ENCODE measurements around the gene FOXD3.

The FOXD3 gene

GRCh38 chr1:63322114-63322943, at the start of gene FOXD3:
Gene FOXD3, plus strand, starts transcription at chr1:63322567. Its CDS starts 492 bp downstream, at chr1:63323059.
- DNase-seq (ENCODE audit: low read depth), result no peak

- no peak for DNase-seq (ENCODE audit: low read depth)
Observed at GRCh38 chr1:63272811-63273210, 49.6 kb upstream of the FOXD3 start.

GRCh38 chr1:63274371-63274770, 48.0 kb upstream of the FOXD3 start:
- no peak for DNase-seq (ENCODE audit: low read depth)

- no peak for DNase-seq (ENCODE audit: low read depth)
Observed at GRCh38 chr1:63274979-63275378, 47.4 kb upstream of the FOXD3 start.

- DNase-seq (ENCODE audit: low read depth), result no peak
Observed at GRCh38 chr1:63276624-63277023, 45.7 kb upstream of the FOXD3 start.

- no peak for DNase-seq (ENCODE audit: low read depth)
Observed at GRCh38 chr1:63277195-63278192, 44.9 kb upstream of the FOXD3 start.

GRCh38 chr1:63281753-63282152, 40.6 kb upstream of the FOXD3 start:
- no peak for DNase-seq (ENCODE audit: low read depth)

GRCh38 chr1:63289135-63289534, 33.2 kb upstream of the FOXD3 start:
- no peak for DNase-seq (ENCODE audit: low read depth)

GRCh38 chr1:63294803-63295594, 27.4 kb upstream of the FOXD3 start:
- DNase-seq (ENCODE audit: low read depth), result no peak

GRCh38 chr1:63304410-63304809, 18.0 kb upstream of the FOXD3 start:
- DNase-seq (ENCODE audit: low read depth), result no peak

GRCh38 chr1:63305043-63305442, 17.3 kb upstream of the FOXD3 start:
- no peak for DNase-seq (ENCODE audit: low read depth)

- no peak for DNase-seq (ENCODE audit: low read depth)
Observed at GRCh38 chr1:63307196-63307794, 15.1 kb upstream of the FOXD3 start.

GRCh38 chr1:63316598-63316983, 5.8 kb upstream of the FOXD3 start:
- DNase-seq (ENCODE audit: low read depth), result no peak

GRCh38 chr1:63316984-63317816, 5.2 kb upstream of the FOXD3 start:
- no peak for DNase-seq (ENCODE audit: low read depth)

- DNase-seq (ENCODE audit: low read depth), result no peak
Observed at GRCh38 chr1:63317817-63318152, 4.6 kb upstream of the FOXD3 start.

GRCh38 chr1:63318201-63318979, 4.0 kb upstream of the FOXD3 start:
- DNase-seq (ENCODE audit: low read depth), result no peak

- no peak for DNase-seq (ENCODE audit: low read depth)
Observed at GRCh38 chr1:63319046-63320021, 3.0 kb upstream of the FOXD3 start.

- no peak for DNase-seq (ENCODE audit: low read depth)
Observed at GRCh38 chr1:63320022-63320721, 2.2 kb upstream of the FOXD3 start.

Measured in stimulated activated CD8-positive, alpha-beta memory T cell treated with anti-CD3 and anti-CD28 coated beads, Interleukin-15, amount 100 ng/mL, for 24 hours (primary cell).